GM10266 (cell line): ENCODE results near the gene HOMER3.

ENCODE experiments used
- DNase-seq: peaks from one replicate; pipeline ENCODE4 v3.0.0; 2012; ENCODE audit errors: extremely low spot score
- TF ChIP-seq, protein P1 (sequence below): IDR thresholded peaks from 2 replicates; pipeline ENCODE4 v1.5.1; 2012; ENCODE audit warnings: mild to moderate bottlenecking, low read depth; ENCODE audit not compliant: control insufficient read depth, insufficient read depth; ENCODE audit errors: missing control alignments

The HOMER3 gene

GRCh38 chr19:18910801-18911436 lies 30.1 kb downstream of the HOMER3 start:
- no peak for DNase-seq
- TF ChIP-seq, protein P1, sequence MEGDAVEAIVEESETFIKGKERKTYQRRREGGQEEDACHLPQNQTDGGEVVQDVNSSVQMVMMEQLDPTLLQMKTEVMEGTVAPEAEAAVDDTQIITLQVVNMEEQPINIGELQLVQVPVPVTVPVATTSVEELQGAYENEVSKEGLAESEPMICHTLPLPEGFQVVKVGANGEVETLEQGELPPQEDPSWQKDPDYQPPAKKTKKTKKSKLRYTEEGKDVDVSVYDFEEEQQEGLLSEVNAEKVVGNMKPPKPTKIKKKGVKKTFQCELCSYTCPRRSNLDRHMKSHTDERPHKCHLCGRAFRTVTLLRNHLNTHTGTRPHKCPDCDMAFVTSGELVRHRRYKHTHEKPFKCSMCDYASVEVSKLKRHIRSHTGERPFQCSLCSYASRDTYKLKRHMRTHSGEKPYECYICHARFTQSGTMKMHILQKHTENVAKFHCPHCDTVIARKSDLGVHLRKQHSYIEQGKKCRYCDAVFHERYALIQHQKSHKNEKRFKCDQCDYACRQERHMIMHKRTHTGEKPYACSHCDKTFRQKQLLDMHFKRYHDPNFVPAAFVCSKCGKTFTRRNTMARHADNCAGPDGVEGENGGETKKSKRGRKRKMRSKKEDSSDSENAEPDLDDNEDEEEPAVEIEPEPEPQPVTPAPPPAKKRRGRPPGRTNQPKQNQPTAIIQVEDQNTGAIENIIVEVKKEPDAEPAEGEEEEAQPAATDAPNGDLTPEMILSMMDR, result no peak

DNA sequence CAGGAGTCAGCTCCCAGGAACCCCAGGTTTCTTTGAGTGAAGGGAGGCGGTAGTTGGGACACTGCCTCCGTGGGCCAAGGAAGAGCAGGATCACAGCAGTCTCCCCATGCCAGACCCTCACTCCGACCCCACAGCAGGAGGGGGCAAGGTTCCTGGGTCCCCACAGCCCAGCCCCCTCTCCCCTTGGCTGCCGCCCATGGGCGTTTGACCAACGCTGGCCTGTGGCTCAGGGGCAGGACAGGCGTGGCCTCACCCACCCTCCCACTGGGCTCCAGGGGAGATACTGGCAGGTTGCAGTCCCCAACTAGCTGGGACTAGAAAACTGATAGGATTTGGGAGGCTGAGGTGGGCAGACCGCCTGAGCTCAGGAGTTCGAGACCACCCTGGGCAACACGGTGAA lies 31.0 kb downstream of the HOMER3 start:
- TF ChIP-seq, protein P1, result no peak
- no peak for DNase-seq

- no peak for DNase-seq
- TF ChIP-seq, protein P1, result no peak
These were observed 31.9 kb downstream of the HOMER3 start for GRCh38 chr19:18908917-18909619.

- DNase-seq, result no peak
These were observed 34.2 kb downstream of the HOMER3 start for GRCh38 chr19:18906605-18907519.

DNA sequence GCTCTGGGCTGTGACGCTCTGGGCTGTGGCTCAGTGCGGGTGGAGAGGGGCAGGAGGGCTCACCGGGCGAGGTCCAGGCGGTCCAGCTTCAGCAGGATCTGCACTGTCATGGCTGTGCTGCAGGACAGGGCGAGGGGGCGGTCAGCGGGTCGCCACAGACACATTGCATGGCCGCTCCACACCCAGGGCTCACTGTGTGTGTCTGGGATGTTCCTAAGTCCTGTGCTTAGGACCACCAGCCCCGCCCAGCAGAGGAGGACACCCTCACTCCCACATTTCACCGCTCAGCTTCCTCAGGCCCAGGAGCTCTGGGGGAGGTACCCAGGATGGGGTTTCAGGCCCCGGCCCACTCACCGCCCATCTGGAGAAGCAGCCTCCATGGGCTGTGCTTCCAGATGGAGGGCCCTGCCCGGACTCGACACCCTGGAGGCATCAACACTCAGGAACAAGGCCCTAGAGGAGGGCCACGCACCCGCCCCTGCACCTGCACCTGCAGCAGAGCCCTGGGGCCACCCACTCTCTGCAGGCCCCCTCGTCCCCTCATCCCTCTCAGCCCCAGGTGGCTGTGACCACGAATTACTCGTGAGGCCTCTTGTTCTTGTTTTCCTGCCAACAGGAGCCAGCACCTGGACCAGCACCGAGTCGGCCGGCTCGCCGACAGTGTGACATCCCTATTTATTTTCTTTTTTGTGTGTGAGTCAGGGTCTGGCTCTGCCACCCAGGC lies 35.3 kb downstream of the HOMER3 start:
- DNase-seq, result no peak
- TF ChIP-seq, protein P1, result no peak

More at GRCh38 chr19:18906605-18907519, 34.2 kb downstream of the HOMER3 start:
- TF ChIP-seq, protein P1, result no peak

DNA sequence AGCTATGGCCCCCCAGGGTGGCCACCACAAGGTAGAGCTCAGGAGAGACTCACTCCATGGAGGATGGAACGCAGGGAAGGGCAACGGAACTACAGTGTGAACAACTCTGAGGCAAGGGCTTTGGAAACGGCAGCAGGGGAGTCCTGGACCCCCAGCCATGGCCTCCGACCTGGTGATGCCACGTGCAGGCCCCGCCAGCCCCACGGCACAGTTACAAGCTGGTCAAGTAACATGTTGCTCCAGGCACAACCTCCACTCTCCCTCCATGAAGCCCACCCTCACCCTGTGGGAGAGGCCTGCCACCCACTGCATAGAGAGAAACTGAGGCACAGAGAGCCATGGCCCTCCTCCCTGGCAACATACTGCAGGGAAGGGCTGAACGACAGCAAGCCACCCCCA lies 36.0 kb downstream of the HOMER3 start:
- DNase-seq, result no peak
- TF ChIP-seq, protein P1, result no peak
